Measurements from ENCODE around the gene SDHAF1.

Gene SDHAF1

DNA sequence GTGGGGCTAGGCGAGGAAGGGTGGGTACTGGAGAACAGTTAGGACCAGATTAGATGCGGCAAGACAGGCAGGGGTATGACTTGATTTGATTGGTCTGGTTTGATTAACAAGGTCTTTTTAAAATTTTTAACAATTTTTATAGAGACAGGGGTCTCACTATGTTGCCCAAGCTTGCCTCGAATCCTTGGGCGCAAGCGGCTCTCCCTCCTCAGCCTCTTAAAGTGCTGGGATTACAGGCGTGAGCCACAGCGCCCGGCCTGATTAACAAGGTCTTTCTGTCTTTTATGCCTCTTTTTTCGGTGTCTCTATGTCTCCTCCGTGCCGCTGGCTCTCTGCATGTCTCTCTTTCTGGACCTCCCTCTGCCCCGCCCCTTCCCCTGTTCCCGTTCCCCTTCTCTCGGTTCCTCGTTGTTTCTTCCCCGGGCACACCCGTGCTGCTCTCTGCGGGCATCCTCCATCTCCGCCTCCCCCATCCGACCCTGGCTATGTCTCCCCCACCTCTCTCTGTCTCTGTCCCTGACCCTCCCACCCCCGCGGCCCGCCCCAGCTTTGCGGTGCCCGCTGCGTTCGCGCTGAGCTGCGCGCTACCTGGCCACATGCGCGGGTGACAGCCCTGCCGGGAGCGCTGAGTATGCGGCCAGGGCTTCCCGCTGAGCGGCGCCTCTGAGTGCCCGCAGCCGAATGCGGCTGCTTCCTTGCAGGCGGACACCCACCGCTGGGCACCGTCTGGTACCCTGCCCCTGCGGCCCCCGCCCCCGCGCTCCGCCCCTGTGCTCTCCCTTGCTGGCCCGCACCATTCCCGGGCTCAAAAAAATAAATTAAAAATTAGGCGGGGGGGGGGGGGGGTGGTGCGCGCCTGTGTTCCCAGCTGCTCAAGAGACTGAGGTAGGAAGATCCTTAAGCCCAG, 8.1 kb upstream of the SDHAF1 start:
- no peak for DNase-seq (ENCODE audit: low read depth)

DNA sequence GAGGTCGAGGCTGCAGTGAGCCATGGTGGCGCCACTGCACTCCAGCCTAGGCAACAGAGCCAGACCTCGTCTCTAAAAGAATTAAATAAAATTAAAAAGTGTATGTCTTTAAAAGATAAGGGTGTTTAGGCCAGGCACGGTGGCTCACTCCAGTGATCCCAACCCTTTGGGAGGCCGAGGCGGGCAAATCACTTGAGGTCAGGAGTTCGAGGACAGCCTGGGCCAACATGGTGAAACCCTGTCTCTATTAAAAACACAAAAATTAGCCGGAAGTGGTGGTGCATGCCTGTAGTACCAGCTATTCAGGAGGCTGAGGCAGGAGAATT, 7.5 kb upstream of the SDHAF1 start:
- no peak for DNase-seq (ENCODE audit: low read depth)

DNA sequence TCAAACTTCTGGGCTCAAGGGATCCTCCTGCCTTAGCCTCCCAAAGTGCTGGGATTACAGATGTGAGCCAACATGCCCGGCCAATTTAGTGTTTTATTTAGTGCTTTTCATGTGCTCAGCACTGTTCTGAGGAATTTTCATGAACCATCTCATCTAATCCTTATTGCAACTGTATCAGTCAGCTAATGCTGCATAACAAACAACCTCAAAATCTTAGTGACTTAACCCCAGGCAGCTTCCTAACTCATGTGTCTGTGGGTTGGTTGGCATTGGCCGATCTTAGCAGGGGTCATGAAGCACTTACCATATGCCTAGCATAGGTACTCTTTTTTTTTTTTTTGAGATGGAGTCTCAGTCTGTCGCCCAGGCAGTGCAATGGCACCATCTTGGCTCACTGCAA, 6.2 kb upstream of the SDHAF1 start:
- DNase-seq (ENCODE audit: low read depth), result no peak

DNA sequence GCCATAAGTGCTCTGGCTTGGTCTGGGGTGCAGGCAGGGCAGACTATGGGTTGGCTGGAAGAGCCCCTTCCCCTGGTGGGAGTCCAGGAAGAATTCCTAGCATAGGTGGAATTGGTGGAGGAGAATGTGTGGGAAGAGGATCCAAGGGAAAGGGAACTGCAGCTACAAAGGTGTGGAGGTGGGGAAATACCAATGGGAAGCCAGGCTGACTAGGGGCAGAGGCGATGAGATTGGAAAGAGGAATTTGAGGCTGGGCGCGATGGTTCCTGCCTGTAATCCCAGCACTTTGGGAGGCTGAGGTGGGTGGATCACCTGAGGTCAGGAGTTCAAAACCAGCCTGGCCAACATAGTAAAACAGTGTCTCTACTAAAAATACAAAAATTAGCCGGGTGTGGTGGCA, 4.8 kb upstream of the SDHAF1 start:
- DNase-seq (ENCODE audit: low read depth), result no peak

DNA sequence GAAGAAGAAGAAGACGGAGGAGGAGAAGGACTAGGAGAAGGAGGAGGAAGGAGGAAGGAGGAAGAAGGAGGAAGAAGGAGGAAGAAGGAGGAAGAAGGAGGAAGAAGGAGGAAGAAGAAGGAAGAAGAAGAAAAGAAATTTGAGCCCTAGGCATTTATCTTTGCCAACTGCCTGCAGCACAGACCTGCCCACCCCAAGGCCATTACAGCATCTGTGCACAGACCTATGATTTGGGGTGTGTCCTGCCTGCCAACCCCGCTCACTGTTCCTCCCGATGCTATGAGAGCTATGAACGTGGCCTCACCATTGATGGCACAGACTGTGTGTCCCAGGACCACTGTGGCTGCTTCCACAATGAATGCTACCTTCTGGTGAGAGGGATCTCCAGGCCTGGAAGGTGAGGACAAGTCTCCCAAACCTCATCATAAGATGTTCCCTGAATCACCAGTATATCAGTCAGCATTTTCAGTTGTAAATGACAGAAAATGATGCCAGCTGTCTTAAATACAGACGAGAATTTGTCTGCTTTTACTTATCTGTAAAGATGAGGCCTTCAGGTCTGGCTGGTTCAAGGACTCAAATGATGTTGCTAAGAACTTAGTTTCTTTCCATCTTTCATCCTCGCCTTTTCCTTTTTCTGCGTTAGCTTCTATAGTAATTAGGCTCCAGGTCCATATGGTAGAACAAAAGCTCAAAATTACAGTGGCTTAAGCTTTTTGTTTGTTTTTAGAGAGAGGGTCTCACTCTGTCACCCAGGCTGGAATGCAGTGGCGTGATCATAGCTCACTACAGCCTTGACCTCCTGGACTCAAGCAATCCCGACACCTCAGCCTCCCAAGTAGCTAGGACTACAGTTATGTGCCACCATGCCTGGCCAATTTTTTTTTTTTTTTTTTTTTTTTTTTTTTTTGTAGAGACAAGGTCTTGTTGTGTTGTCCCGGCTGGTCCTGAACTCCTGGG, 3.9 kb upstream of the SDHAF1 start:
- no peak for DNase-seq (ENCODE audit: low read depth)

DNA sequence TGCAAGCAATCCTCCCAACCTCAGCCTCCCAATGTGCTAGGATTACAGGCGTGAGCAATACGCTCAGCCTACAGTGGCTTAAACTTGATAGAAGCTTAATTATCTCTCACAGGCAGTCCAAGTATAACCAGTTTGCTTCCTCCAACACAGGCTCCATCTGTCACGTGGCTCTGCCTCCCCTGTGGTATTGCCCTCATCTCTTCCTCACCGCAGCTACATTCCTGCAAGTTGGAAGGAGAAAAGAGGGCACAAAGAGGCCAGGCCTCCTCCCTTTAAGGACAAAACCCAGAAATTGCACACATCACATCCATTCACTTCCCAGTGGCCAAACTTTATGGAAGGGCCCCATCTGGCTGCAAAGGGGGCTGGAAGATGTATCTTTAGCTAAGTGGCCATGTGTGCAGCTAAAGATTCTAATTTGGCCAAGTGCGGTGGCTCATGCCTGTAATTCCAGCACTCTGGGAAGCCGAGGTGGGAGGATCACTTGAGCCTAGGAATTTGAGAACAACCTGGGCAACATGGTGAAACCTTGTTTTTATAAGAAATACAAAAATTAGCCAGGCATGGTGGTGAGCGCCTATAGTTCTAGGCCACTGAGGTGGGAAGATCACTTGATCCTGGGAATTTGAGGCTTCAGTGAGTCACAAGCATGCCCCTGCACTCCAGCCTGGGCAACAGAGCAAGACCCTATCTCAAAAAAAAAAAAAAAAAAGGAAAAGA, 3.1 kb upstream of the SDHAF1 start:
- no peak for DNase-seq (ENCODE audit: low read depth)

DNA sequence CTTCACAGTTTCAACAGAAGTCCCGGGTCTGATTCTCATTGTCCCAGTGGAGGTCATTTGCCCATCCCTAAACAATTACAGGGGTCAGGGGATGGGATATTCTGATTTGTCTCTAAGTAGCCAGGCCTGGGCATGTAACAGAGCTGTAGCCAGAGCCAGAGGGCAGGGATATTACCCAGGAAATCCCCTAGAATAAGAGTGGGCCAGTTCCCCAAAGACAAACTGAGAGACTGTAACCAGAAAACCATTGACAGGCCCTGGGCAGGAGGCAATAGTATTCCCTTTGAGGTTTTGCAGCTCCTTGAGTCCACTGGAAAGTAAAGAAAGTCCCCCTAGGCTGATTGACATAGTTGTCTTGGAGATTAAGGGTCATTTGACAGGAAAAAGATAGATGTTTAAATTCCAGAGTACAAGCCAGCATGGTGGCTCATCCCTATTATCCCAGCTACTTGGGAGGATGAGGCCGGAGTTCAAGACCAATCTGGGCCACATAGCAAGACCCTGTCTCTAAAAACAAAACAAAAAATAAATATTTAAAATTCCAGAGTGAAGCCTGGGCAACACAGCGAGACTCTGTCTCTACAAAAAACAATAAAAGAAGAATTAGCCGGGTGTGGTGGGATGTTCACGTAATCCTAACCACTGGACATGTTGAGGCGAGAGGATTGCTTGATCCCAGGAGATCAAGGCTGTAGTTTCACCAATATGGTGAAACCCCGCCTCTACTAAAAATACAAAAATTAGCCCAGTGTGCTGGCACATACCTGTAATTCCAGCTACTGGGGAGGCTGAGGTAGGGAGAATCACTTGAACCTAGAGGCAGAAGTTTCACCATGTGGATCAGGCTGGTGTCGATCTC, 1.9 kb upstream of the SDHAF1 start:
- no peak for DNase-seq (ENCODE audit: low read depth)

DNA sequence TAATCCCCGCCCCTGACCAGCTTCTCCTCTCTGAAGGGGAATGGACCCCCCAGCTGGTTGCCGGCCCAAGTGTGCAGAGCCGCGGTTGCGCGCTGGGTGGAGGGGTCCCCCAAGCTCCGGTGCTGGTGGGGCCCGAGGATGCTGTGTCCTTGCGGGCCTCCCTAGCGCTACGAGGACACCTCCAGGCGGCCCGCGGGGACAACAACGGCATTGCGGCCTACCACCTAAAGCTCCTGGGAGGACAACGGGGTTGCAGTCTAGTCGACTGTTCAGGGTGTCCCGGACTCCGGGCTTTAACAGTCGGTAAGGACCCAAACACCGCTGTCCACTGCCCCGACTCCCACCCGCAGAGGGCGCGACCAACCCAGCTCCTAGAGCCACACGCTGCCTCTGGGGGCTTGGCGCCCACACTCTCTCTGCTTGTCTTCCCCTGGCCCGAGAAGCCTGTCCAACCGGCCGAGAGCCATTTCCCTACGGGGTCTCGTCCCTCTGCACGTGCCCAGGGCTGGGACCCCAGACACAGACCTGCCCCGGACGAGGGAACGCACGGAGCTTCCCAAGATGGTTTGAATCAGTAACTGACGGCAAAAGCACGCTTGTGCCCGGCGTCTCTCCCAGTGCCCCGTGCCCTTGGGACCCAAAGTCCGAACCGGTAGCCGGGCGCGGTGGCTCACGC, 927 bp upstream of the SDHAF1 start:
- DNase-seq (ENCODE audit: low read depth), result no peak

DNA sequence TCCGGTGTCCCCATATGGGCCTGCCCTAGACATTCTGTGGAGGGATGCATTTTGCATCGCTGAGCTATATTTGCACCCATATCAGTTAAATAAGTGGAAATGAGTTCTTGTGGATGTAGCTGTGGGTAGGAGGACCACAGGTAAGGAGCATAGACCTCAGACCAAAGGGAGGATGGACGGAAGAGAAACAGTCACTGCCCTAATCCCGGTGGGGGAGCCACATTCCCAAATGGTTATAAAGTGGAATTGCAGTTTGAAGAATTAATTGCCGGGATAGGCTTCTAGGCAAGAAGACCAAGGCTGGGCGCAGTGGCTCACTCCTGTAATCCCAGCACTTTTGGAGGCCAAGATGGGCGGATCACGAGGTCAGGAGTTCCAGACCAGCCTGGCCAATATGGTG, 1.8 kb downstream of the SDHAF1 start:
- no peak for DNase-seq (ENCODE audit: low read depth)

DNA sequence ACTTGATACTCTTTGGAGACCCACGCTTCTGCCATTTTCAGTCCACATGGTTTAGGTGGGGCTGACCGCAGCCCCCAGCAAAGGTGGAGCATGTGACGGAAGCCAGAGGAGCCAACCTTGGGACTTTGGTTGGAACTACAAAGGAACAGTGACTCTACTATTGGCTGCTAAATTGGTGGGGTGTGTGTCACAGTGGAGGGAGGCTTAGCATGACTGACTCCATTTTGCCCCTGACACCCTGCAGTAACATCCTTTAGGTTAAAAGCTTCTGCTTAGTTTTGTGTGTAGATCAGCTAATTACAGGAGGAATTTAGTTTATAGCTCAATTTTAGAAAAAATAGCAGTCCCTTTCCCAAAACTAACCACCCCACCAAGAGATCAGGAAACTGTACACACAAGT, 6.6 kb downstream of the SDHAF1 start:
- DNase-seq (ENCODE audit: low read depth), result no peak

DNA sequence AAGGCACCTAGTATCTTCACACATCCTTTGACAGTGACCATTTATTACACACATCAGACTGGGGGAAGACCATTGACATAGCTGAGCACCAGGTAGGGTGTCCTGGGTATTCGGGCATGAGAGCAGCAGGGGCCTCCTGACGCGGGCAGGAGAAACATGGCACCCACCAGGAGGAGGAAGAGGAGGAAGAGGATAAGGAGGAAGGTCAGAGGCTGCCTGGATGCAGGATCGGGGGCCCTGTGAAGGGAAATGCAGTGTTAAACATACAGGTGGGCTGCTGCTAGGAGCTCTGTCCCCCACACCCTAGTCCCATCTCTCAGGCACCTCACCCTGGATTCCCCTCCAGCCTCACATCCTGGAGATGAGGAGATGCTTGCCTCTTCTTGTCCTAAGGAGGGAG, 8.3 kb downstream of the SDHAF1 start:
- DNase-seq (ENCODE audit: low read depth), result no peak

DNA sequence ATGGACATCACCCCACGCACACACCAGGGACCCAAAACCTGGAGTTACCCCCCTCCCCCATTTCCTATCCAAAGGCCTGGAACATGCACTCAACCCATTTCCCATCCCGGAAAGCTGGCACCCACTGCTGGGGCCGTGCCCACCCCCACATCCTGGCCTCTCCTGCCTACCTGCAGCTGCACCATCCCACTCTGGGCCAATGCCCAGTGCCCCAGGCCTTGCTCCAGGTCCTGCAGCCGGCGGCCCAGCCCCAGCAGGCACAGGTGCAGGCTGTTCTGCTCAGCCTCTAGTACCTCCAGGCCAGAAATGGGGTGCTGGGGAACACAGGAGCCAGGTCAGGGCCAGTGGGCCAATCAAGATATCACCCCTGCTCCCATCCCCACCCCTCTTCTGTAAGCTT, 12.0 kb downstream of the SDHAF1 start:
- DNase-seq (ENCODE audit: low read depth), result no peak

DNA sequence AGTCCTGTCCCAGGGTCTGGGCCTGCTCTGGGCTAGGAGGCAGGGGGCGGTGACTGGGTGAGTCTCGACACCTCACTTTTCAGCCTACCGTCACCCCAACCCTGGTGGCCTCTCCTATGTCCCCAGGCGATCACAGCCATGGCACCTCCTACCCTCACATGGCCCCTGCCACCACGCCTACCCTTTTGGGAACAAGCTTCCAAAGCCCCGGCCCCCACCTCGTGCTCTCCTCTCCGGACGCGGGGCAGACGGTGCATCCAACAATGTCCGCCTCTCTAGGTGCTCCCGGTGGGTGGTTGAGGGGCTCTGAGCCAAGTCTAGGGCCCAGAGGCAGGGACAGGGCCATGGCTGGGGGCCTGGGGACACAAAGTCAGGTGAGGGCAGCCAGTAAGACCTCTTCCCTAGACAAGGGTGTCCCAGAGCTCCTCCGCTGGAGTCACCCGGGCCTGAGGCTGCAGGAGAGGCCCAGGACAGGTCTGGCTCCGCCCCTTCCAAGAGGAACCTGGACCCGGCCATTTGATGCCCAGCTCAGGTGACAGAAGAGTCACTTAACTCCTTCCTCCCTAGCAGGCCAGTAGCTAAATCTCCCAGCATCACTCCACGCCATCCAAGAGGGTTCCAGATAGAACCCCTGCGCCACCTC, 13.5 kb downstream of the SDHAF1 start, which contains the start of gene SYNE4:
Gene SYNE4 (minus strand): TSS at position 478 of the 643 bp plus-strand sequence. CDS start 132 bp downstream, at position 346.
- no peak for DNase-seq (ENCODE audit: low read depth)

DNA sequence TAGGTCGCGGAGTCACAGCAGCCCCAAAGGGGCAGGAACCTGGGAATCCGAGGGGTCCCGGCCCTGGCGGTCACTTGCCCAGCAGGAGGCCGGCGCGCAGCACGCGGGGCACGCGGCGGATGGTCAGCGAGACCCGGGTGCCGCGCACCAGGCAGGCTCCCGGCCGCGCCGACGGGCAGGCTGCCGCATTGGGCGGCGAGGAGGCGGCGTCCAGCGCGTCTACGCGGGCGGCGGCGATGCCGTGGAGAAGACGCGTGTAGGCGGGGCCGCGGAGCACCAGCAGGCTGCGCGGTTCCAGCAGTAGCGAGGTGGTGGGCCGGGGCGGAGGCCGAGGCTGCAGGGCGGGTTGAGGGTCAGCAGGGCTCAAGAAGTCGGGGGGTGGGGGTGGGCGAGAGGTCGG, 14.2 kb downstream of the SDHAF1 start:
- no peak for DNase-seq (ENCODE audit: low read depth)

DNA sequence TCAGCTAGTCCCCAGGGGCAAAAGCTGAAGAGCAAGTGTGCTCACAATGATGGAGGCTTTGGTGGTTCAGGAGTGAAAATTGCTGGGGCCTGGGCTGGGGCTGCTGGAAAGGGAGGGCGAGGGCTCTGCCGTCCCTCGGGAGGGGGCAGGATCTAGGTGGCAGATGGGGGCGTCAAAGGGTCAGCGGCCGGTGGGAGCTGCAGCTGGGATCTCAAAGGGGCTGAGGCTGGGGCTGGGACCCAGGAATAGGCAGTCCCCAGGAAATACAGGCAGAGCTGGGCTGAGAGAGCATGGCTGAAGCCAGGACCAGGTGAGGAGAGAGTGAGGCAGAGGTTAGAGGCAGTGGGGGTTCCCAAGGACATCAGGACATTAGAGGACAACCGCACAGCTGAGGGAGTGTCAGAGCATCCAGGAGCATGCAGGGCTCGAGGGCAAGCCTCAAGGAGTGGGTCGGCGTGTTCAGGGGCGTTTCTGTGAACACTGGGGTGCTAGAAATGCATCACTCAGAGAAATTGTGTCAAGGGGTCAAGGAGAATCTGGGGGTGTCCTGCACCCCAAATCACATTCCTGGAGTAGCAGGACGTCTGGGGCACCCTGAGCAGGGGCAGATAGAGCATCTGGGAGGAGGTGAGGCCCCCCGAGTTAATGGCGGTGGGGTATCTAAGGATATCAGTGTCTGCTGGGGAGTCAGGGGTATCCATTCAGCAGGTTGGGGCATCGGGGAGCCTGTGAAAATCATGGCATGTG, 14.8 kb downstream of the SDHAF1 start:
- no peak for DNase-seq (ENCODE audit: low read depth)

DNA sequence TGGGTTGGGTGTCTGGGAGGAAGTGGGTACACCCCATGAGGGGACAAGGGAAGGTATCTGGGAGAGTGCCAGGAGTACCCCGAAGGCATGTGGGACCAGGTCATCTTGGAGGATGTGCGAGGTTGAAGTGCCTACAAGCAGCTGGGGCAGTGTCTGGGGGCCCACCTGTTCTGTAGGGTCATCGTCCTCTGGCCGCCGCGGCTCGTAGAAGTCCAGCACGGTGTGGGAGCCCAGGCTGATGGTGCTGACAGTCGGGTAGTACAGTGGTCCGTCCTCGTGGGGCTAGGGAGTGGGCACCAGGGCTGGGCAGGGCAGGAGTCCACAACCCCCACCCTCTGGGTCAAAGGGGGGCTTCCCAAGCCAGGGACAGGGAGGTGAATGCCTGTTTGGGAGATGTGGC, 15.4 kb downstream of the SDHAF1 start:
- no peak for DNase-seq (ENCODE audit: low read depth)

DNA sequence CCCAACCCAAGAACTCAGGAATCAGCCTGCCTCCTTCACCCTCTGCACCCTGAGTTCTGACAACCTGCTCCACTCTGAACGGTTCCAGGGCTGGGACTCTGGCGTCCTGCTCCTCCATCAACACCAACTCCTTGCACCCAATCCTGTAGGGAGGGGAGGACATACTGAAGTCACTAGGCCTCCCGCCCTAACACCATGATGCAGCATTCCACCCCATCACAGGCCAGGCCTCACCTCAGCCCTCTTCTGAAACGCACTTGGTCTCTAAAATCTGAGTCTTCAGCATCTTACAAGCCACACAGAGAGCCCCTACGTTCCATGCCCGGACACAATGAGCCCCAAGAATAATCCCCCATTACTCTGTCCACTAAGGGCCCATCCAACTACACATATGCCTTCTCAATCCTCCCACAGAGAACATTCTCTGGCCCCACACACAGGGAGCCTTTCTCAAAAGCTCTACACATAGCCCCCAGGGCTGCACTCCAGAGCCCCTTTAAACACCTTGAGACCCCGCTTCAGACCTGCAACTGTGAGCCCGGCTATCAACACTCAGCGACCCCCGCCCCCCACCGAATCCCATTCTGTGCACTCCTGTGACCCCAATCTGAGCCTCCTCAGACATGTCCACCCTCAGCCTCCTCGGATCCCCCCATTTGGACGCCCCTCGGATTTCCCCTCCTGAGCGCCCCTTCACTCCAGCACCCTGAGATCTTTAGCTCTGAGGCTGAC, 18.5 kb downstream of the SDHAF1 start:
- DNase-seq (ENCODE audit: low read depth), result no peak

DNA sequence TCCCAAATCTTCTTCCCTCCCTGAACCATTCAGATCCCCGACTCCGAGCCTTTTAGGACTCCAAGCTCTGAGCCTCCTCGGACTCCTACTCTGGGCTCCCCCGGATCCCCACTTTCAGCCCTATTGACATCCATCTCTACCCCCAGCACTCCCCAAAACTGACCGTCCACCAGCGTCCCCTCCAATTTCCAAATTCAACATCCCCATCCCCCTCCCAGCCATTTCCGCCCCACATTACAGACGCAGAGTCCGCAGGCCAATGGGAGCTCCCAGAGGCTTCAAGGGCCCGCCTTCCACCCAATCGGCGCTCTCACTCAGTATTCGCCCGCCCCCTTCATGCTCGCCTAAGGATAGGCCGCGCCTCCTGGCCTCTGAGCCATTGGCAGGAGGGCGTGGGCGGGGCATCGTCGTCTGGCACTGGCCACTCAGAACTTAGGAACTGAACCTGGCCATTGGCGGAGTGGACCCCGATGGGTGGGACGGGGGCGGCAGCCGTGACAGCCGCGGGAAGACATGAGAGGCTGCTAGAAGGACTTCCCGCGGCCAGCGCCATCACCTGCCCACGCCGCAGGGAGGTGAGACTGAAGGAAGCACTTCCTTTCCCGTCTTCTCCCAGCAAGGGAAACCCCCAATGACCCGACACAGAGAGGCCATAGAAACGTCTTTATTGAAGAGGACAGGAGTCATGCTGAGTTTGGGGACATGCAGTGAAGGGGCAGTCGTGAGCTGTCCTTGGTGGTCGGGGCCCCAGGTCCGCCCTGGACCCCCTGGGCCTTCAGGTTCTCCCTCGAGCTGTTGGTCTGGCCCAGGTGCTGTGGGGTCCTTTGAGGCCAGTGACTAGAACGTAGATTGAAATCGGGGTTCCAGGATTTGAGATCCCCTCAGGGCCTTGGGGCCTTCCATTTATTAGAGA, 19.3 kb downstream of the SDHAF1 start, which contains the start of gene ALKBH6:
Gene ALKBH6 (minus strand): TSS at position 202 of the 913 bp plus-strand sequence. CDS start 816 bp downstream, outside the sequence.
- peak; percentile 96 for DNase-seq (ENCODE audit: low read depth)
